Measurements from ENCODE around the gene PLEKHG2.
A peak's percentile ranks its signal among the peaks of the same experiment; 100 is the strongest.

The PLEKHG2 gene

DNA sequence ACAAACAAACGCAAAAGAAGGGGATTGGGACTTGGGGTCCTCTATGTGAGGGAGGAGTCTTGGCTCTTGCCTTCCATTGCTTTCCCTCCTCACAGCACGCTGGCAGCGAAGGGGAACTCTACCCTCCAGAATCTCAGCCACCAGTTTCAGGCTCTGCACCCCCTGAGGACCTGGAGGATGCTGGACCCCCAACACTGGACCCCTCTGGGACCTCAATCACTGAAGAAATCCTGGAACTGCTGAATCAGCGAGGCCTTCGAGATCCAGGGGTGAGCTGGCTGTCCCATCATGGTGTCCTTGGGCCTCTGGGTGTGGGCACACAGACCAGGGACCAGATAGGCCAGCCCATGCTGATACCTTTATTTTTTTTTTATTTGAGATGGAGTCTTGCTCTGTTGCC, 9.6 kb downstream of the PLEKHG2 start:
- DNase-seq (ENCODE audit: low spot score) = no peak

DNA sequence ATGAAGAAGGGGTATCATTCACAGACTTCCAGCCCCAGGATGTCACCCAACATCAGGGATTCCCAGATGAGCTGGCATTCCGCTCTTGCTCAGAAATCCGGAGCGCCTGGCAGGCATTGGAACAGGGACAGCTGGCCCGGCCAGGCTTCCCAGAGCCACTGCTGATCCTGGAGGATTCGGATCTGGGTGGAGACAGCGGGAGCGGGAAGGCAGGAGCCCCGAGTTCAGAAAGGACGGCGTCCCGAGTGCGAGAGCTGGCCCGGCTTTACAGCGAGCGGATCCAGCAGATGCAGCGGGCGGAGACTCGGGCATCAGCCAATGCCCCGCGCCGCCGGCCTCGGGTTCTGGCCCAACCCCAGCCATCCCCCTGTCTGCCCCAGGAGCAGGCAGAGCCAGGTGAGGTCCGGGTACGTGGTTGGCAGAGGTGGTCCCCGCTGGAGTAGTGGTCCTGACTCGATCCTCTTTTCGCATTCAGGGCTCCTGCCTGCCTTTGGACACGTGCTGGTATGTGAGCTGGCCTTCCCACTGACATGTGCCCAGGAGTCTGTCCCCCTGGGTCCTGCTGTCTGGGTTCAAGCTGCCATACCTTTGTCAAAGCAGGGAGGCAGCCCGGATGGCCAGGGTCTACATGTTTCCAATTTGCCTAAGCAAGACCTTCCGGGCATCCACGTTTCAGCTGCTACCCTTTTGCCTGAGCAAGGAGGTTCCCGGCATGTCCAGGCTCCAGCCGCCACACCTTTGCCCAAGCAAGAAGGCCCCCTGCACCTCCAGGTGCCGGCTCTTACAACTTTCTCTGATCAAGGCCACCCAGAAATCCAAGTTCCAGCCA, 11.0 kb downstream of the PLEKHG2 start:
- DNase-seq (ENCODE audit: low spot score) = no peak

DNA sequence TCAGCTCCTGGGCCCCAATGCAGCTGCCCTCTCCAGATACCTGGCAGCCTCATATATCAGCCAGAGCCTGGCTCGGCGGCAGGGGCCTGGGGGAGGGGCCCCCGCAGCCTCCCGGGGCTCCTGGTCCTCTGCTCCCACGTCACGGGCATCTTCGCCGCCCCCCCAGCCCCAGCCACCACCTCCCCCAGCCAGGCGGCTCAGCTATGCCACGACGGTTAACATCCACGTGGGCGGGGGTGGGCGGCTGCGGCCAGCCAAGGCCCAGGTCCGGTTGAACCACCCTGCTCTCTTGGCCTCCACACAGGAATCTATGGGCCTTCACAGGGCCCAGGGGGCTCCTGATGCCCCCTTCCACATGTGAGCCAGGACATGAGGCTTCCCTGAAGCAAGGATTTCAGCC, 12.5 kb downstream of the PLEKHG2 start:
- DNase-seq (ENCODE audit: low spot score) = no peak

DNA sequence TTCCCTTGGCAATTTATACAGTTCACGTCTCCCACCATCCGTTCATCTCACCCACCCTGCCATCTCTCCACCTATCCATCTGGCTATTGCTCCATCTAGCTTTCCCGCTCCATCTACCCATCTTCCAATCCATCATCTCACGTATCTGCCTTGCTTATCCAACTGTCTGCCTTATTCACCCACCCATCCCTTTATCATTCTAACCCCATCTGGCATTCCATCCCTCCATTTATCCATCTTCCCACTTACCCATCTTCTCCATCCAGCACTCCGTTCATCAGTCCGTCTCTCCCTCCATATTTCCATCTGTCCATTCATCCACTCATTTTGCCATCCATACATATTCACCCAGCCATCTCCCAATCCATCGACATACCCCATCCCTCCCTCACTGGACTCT, 13.3 kb downstream of the PLEKHG2 start:
- no peak for DNase-seq (ENCODE audit: low spot score)

DNA sequence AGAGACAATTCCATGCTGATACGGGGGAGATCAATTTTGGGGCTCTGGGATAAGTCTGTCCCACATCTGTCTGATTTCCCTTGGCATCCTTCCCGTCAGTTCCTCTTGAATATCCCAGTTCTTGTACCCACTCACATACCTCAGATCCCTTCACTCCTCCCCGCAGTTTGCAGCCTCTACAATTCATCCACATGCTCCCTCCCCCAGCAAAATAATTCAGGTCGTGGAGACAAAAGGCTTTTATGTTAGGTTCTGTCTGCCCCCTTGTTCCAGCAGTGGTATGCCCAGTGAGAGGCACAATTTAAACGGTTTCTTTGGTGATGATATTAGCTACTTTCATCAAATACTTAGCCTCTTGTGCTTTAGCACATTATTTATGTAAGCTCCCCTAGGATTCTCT, 13.7 kb downstream of the PLEKHG2 start:
- peak; percentile 50 for DNase-seq (ENCODE audit: low spot score)

DNA sequence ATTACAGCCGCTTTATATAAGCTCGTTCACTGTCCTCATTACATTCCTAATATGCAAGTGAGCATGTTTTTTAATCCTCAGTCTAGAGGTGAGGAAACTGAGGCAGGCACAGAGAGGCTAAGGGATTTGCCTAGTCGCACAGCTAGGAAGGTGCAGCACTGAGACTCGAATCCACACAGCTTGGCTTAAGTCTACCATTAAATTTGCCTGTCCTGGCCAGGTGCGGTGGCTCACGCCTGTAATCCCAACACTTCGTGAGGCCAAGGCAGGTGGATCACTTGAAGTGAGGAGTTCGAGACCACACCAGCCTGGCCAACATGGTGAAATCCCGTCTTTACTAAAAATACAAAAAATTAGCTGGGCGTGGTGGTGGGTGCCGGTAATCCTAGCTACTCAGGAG, 15.2 kb downstream of the PLEKHG2 start:
- DNase-seq (ENCODE audit: low spot score) = no peak

DNA sequence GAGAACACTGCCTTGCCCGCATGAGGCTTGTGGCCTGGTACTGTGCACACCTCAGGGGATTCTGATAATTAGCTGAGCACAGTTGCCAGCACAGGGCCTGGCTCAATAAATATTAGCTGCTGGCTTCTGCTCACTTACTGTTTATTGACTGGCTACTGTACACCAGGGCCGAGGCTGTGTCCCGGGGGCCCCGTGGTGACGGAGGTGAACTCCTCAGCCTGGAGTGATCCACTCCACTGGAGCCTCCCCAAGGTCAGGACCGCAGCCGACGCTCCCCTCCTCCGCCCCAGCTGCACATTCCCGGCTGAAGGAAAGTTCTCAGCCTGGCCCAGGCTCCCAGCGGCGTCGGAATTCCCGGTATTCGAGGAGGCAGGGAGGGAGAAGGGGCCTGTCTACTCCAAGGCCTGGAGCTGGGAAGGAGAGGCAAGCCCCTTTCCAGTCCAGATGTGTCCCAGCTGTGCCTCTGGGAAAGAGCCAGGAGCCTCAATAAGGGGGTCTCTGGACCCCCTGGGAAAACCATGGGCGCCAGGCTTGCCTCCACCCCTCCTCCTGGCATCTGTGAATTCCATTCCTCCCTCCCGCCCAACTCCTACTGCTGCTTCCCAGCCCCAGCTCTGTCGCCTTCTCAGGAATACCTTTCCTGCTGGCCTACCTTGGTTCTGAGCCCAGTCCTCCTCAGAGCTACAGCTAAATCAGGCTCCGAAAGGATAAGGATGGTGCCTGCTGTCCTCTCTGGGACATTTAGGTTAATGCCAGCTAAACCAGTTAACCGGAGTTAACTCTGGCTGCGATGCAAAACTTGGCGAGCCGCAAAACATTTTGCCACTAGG, 16.0 kb downstream of the PLEKHG2 start:
- no peak for DNase-seq (ENCODE audit: low spot score)

DNA sequence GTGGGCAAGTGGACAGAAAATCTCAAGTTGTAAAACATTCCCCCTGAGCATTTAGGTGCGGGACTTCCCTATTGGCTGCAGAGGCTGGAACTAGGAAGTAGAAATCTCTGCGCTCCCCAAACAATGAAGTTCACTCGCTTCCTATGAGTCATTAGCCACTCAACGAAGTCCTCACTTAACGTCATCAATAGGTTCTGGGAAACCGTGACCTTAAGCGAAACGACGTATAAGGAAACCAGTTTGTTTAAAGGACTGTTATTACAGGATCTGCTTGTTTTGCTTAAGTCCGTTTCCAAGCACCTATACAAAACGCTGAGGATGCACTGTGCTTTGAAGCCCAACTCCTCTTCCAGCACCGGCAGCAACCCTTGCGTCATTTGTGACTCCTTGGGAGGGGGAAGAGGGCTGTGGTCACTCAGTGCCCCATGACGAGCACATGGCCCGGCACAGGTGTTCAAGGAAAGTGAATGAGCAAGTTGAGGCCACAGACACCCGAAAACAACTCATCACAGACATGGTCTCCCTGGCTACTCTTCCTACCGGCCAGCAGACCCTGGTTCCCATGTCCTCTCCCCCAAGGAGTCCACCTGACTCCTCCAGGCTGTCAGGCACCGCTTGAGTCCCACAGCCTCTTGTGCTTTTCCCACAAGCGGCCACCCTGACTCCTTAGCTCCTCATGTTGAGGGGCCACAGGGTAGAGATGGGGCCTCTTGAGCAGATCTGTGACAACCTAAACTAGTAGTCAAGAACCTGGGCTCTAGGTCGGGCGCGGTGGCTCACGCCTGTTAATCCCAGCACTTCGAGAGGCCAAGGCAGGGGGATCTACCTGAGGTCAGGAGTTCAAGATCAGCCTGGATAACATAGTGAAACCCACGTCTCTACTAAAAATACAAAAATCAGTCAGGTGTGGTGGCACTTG, 18.5 kb downstream of the PLEKHG2 start:
- DNase-seq (ENCODE audit: low spot score) = peak; percentile 80

DNA sequence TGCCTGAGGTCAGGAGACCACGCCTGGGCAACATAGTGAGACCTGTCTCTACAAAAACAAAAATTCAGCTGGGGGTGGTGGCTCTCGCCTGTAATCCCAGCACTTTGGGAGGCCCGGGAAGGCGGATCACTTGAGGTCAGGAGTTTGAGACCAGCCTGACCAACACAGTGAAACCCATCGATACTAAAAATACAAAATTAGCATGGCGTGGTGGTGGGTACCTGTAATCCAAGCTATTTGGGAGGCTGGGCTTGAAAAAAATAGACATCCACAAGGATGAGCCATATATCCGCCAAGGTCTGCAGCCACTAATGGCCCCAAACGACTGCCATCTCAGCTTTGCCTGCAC, 20.2 kb downstream of the PLEKHG2 start:
- DNase-seq (ENCODE audit: low spot score) = no peak

DNA sequence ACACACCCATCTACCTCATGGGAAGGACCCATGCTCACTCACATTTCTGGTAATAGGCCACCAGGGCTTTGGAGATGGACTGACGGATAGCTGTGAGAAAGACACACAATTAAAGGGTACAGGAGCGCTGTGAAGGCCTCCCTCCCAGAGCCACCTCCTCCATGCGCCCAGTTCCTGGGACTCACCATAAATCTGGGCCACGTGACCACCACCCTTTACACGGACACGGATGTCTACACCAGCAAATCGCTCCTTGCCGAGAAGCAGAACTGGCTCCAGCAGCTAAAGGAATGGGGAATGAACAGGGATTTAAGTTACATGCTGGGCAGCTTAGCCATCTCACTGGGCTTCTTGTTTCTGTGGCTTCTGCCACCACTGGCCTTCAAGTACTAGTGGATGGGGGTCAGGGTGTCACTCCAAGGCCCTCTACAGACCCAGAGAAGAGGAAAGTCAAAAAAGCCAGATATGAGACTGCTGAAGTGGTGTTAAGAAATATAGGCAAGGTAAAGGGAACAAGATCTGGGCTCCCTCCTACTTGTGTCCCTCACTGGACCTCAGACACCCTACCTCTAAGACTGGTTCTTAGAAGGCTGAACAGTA, 21.1 kb downstream of the PLEKHG2 start:
- DNase-seq (ENCODE audit: low spot score) = no peak

DNA sequence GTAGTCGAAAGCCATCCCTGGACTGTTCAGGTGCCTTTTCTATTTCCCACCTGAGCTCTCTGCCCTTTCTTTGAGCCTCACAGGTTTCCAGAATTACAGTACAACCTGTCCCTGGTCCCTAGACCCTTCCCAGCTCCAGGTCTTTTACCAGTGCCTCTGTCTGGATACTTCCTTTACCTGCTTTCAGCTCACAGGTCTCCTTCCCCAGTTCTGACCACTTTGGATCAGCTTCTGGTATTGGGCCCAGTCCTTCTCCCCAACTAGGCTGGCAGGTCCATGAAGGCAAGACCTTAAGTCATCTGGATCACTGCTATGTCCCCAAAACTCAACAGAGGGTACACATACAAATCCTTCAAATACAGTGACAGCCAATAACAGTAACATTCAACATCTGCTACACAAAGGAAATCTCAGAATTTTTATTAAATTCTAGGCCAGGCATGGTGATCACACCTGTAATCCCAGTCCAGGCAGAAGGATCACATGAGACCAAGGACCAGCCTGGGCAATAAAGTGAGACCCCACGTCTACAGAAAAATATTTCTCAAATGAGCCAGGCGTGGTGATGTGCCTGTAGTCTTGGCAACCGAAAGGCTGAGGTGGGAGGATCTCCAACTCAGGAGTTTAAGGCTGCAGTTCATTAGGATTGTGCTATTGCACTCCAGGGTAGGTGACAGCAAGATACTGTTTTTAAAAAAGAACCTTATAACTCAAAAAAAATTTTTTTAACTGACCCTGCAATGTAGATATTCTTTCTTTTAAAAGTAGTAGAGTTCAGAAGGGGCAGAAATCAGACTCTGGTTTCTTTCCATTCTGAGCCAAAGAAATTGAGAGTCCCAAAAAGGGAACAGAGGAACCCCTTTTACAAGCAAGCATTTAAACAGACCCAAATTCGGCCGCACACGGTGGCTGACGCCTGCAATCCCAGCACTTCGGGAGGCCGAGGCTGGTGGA, 21.9 kb downstream of the PLEKHG2 start:
- no peak for DNase-seq (ENCODE audit: low spot score)

DNA sequence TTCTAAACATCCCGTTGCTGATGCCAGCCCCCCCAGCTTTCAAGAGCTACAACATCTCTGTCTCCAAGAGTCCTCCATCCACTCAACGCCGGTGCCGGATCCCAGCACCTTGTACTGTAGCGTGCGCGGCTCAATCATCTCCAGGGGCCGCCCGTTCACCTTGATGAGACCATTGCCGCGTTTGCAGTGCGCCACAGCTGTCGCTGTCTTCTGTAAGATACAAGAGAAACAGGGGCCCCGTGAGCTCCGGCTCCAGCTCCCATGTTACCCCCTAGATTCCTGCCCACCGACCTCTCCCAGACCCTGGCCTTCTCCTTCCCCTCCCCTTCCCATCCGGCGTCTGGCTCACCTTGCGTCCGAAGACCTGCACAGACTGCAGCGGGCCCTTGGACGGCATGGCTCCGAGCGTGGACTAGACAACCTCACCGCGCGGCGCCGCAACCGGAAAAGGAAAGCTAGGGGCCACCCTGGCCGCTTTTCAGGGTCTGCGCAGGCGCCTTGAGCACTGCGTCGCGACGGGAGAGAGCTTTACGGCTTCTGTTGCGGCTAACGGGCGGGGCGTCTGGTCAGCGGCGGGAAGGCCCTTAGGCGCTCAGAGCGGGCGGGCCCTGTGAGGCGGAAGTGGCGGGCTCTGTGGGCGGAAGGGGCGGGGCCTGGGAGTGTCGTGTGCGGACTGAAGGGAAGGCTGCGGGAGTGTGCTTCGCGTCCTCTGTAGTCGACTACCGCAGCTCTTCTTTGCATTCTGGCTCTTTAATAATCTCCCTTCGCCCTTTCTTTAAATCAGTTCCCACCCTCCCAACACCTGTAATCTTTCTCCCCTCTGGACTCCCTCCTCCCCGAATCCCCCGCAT, 23.3 kb downstream of the PLEKHG2 start, which contains the start of gene RPS16:
Gene RPS16, minus strand, starts transcription at position 451 of the 851 bp plus-strand sequence. Its CDS starts 54 bp downstream, at position 397.
- DNase-seq (ENCODE audit: low spot score) = peak; percentile 98

DNA sequence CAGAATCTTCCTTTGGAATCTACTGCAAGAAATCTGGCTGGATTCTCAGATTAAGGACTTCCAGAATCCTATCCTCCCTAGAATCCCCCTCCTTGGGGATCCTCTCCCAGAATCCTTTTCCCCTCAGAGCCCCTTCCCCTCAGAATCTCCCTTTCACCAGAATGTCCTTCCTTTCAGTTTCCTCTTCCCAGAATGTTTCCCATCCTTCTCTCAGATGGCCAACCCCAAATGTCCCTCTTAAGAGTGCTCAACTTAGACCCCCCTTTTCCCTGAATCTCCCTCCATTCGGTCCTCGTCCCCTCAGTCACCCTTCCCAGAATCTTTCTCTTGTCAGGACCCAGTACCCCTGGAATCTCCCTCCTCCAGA, 23.9 kb downstream of the PLEKHG2 start:
- DNase-seq (ENCODE audit: low spot score) = no peak

DNA sequence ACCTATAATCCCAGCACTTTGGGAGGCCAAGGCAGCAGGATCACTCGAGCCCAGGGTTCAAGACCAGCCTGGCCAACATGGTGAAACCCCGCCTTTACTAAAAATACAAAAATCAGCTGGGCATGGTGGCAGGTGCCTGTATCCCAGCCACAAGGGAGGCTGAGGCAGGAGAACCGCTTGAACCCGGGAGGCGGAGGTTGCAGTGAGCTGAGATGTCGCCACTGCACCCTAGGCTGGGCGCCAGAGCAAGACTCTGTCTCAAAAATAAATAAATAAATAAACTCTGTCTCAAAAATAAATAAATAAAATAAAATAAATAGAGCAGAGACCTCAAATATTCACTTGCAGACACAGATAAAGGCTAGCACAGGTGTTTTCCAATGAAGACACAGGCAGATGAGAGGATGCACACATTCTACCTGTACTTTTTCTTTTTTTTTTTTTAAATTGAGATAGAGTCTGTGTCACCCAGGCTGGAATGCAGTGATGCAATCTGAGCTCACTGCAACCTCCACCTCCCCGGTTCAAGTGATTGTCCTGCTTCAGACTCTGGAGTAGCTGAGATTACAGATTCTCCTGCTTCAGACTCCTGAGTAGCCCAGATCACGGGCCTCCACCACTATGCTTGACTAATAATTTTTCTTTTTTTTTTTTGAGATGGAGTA, 25.9 kb downstream of the PLEKHG2 start:
- no peak for DNase-seq (ENCODE audit: low spot score)

DNA sequence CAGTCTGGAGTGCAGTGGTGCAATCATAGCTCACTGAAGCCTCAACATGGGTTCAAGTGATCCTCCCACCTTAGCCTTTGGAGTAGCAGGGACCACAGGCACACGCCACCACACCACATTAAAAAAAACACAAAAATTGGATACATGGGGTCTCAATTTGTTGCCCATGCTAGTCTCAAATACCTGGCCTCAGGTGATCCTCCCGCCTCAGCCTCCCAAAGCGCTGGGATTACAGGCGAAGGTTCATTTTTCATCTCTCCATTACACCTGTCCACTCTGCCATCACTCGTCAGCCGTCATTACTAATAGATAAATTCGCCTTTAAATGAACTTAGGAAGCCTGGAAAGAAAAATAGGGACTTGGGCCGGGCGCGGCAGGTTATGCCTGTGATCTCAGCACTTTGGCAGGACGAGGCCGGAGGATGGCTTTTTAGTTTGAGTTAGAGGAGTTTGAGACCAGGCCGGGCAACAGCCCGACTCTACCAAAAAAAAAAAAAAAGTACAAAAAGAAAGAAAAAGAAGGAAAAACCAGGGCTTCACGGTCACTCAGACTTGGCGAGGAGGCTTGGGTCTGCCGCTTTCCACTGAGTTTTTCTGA, 32.2 kb downstream of the PLEKHG2 start:
- DNase-seq (ENCODE audit: low spot score) = no peak

DNA sequence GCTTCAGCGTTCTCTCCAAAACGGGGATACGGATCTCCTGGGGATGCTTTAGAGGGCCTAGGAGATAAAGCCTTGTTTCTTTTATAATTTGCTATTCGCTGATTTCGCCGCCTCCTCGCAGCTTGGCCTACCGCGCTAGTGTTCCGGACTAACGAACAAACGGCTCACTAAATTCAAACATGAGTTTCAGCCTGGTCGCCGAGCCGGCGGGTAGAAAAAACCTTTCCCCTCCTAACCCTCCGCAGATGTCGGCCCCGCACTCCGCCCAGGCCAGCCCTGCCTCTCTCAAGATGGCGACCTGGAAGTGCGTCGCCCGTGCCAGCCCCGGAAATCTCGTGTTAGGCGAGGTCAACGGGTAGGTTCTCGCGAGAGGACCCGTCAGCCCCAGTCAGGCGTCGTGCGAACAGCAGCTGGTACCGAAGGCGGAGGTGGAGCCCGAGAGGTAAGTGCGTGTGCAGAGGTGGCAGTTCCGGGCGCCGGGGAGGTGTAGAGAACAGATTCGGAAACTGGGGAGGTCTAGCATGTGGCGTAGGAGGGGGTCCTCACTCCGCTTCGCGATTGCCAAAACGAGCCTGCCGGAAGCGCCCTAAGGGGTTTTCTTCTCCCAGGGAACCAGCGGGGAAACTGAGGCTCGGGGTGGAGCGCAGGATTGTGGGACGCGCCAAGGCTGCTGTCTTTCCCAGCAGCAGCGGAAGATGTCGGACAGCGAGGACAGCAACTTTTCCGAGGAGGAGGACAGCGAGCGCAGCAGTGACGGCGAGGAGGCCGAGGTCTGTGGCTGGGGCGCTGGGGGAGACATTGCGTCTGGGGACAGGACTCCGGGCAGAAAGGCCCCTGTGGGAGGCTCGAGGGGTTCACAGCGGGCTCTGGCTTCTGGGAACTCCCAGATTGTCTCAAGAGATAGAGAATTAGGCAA, 33.0 kb downstream of the PLEKHG2 start, which contains the start of gene SUPT5H:
Gene SUPT5H, plus strand, starts transcription at position 387 of the 916 bp plus-strand sequence. Its CDS starts 309 bp downstream, at position 696.
- peak; percentile 99 for DNase-seq (ENCODE audit: low spot score)

DNA sequence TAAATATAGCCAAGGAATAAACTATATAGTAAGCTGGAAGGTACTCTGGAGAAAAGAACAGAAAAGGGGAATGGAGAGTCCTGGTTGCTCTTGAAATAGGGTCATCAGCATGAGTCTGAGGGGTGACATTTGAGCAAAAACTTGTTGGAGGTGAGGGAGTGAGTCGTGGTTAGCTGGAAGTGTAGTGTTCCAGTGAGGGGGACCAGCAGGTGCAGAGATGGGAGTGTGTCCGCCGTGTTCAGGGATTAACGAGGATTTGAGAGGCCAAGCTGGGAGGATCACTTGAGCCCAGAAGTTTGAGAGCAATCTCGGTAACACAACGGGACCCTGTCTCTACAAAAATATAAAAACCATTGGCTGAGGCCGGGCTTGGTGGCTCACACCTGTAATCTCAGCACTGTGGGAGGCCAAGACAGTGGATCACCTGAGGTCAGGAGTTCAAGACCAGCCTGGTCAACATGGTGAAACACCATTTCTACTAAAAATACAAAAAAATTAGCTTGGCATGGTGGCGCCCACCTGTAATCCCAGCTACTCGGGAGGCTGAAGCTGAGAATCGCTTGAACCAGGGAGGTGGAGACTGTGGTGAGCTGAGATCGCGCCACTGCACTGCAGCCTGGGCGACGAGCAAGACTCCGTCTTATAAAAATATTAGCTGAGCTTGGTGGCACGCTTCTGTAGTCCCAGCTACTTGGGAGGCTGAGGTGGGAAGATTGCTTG, 34.1 kb downstream of the PLEKHG2 start:
- DNase-seq (ENCODE audit: low spot score) = no peak
